Nephron (organoid): ENCODE data around the gene RBM4.

ENCODE experiments used
- H3K27ac Mint-ChIP-seq, 3 experiments: 2 replicates each; pipeline ENCODE4 v1.8.0; 2020; ENCODE audit warnings: mixed read lengths in 3 of 3, mild to moderate bottlenecking in 2 of 3, moderate library complexity in 1 of 3
- H3K27me3 Mint-ChIP-seq: 2 replicates; pipeline ENCODE4 v1.8.0; 2021; ENCODE audit warnings: low read depth, mild to moderate bottlenecking, moderate library complexity, mixed read lengths
- H3K36me3 Mint-ChIP-seq: 2 replicates; pipeline ENCODE4 v1.8.0; 2020; ENCODE audit warnings: low read depth, mixed read lengths
- H3K4me1 Mint-ChIP-seq: 2 replicates; pipeline ENCODE4 v1.8.0; 2020; ENCODE audit warnings: mixed read lengths
- H3K4me3 Mint-ChIP-seq, 3 experiments: 2 replicates each; pipeline ENCODE4 v1.8.0; 2020; ENCODE audit warnings: mild to moderate bottlenecking in 3 of 3, mixed read lengths in 3 of 3, moderate library complexity in 2 of 3
- H3K9me3 Mint-ChIP-seq: 2 replicates; pipeline ENCODE4 v1.8.0; 2020; ENCODE audit warnings: mixed read lengths
- CTCF ChIP-seq, 3 experiments: fragments of 200-600 bp; sonication (generic); IDR thresholded peaks; one replicate each; pipeline ENCODE4 v1.5.0; 2021; ENCODE audit warnings: antibody characterized with exemption in 3 of 3; ENCODE audit not compliant: unreplicated experiment in 3 of 3

RBM4 gene

GRCh38 chr11:66641834-66642233, 3.3 kb downstream of the RBM4 start:
- Mint-ChIP-seq H3K27ac (peak overlapping the region in 1 of 3 experiments; percentile 3), H3K36me3 (peaks cover 76% of the 10 kb centered on the region), H3K9me3 (no peaks in the 10 kb centered on the region), H3K4me1 (peaks cover 86% of the 10 kb centered on the region), H3K4me3 (peak overlapping the region; percentile 95 to 98 (median 97)), H3K27me3 (no peaks in the 10 kb centered on the region)
- TF ChIP-seq CTCF (IDR thresholded peaks at IDR 0.05; ENCODE audit: unreplicated experiment in 3 of 3) = no peak

- H3K4me3 Mint-ChIP-seq = peak overlapping the region; percentile 95 to 98 (median 97)
- no peak overlapping the region for H3K27ac Mint-ChIP-seq
These were observed 5.4 kb downstream of the RBM4 start for GRCh38 chr11:66643745-66644437.

GRCh38 chr11:66646828-66647227, 8.3 kb downstream of the RBM4 start:
- Mint-ChIP-seq H3K4me3 (no peak overlapping the region), H3K27ac (no peak overlapping the region), H3K4me1 (peaks cover 48% of the 10 kb centered on the region), H3K36me3 (peaks cover 90% of the 10 kb centered on the region), H3K9me3 (no peaks in the 10 kb centered on the region), H3K27me3 (no peaks in the 10 kb centered on the region)
- no peak for TF ChIP-seq CTCF (IDR thresholded peaks at IDR 0.05; ENCODE audit: unreplicated experiment in 3 of 3)

More at GRCh38 chr11:66643745-66644437, 5.4 kb downstream of the RBM4 start:
- peaks cover 75% of the 10 kb centered on the region for H3K4me1 Mint-ChIP-seq
- peaks cover 90% of the 10 kb centered on the region for H3K36me3 Mint-ChIP-seq
- TF ChIP-seq CTCF (IDR thresholded peaks at IDR 0.05; ENCODE audit: unreplicated experiment in 3 of 3) = no peak
- H3K27me3 Mint-ChIP-seq = no peaks in the 10 kb centered on the region
- H3K9me3 Mint-ChIP-seq = no peaks in the 10 kb centered on the region

GRCh38 chr11:66649903-66650302, 11.4 kb downstream of the RBM4 start:
- Mint-ChIP-seq H3K4me1 (peaks cover 17% of the 10 kb centered on the region), H3K27ac (no peak overlapping the region), H3K36me3 (peaks cover 80% of the 10 kb centered on the region), H3K4me3 (no peak overlapping the region), H3K27me3 (no peaks in the 10 kb centered on the region), H3K9me3 (no peaks in the 10 kb centered on the region)
- TF ChIP-seq CTCF (IDR thresholded peaks at IDR 0.05; ENCODE audit: unreplicated experiment in 3 of 3) = no peak

- H3K4me3 Mint-ChIP-seq = no peak overlapping the region
- peaks cover 76% of the 10 kb centered on the region for H3K36me3 Mint-ChIP-seq
- H3K4me1 Mint-ChIP-seq = peaks cover 6% of the 10 kb centered on the region
- no peaks in the 10 kb centered on the region for H3K9me3 Mint-ChIP-seq
- no peak for TF ChIP-seq CTCF (IDR thresholded peaks at IDR 0.05; ENCODE audit: unreplicated experiment in 3 of 3)
- H3K27me3 Mint-ChIP-seq = no peaks in the 10 kb centered on the region
- no peak overlapping the region for H3K27ac Mint-ChIP-seq
These were observed 12.5 kb downstream of the RBM4 start for GRCh38 chr11:66651016-66651415.

- Mint-ChIP-seq H3K27me3 (no peaks in the 10 kb centered on the region), H3K4me1 (no peaks in the 10 kb centered on the region), H3K27ac (no peak overlapping the region), H3K9me3 (no peaks in the 10 kb centered on the region), H3K36me3 (peaks cover 61% of the 10 kb centered on the region), H3K4me3 (no peak overlapping the region)
- no peak for TF ChIP-seq CTCF (IDR thresholded peaks at IDR 0.05; ENCODE audit: unreplicated experiment in 3 of 3)
These were observed 14.1 kb downstream of the RBM4 start for GRCh38 chr11:66652651-66653050.
